A549 (cell line): Measurements from ENCODE around the gene RENBP. TPM values are rescaled to one million over a fixed set of nuclear protein-coding genes. Genes with fewer than 3 reads are reported as not detected.
A peak's percentile ranks its signal among the peaks of the same experiment; 100 is the strongest.

Experiments
- ATAC-seq, 2 experiments: fragments of 200-7000 bp in 1 of 2; fragments of >200 bp in 1 of 2; cut with Nextera tagmentation in 1 of 2; cut with Tn5 transposase in 1 of 2; 3 replicates each; pipeline versions ENCODE4 v1.8.0 to v1.9.1; 2018 to 2020; ENCODE audit warnings: mild to moderate bottlenecking in 1 of 2, moderate library complexity in 1 of 2
- CTCF ChIA-PET: fragments of 300-600 bp; sonication (Branson Sonifier 250); formaldehyde crosslinking; extraction: SDS; loops from one replicate; lab custom pipeline; 2021; ENCODE audit warnings: antibody characterized with exemption, inconsistent platforms; lab: Yijun Ruan, JAX
- POLR2A ChIA-PET: fragments of 350-600 bp; formaldehyde crosslinking; extraction: SDS; loops from one replicate; lab custom pipeline; 2021; ENCODE audit warnings: antibody characterized with exemption, inconsistent platforms; lab: Yijun Ruan, JAX
- DNase-seq, 2 experiments: peaks; one replicate each; pipeline versions ENCODE4 v3.0.0 to v3.0.0-alpha.2; 2011 to 2016; ENCODE audit warnings: low read depth in 1 of 2, low spot score in 1 of 2
- FAIRE-seq: peaks from 2 replicates; lab custom pipeline; 2011; peaks lifted over from hg19 to GRCh38; lab: Jason Lieb, UNC
- H3K27ac ChIP-seq, 2 experiments: fragments of >200 bp; sonication (Bioruptor Twin); formaldehyde crosslinking; 3 replicates each; pipeline ENCODE4 v1.5.1; 2016 to 2017
- H3K4me1 ChIP-seq: fragments of >200 bp; sonication (Bioruptor Twin); formaldehyde crosslinking; 3 replicates; pipeline ENCODE4 v1.6.1; 2016
- H3K4me2 ChIP-seq: fragments of >200 bp; sonication (Bioruptor Twin); formaldehyde crosslinking; 3 replicates; pipeline ENCODE4 v1.6.1; 2016
- H3K4me3 ChIP-seq: fragments of >200 bp; sonication (Bioruptor Twin); formaldehyde crosslinking; 3 replicates; pipeline ENCODE4 v1.5.1; 2016
- H3K9me3 ChIP-seq: fragments of >200 bp; sonication (Bioruptor Twin); formaldehyde crosslinking; 3 replicates; pipeline ENCODE4 v1.6.1; 2016
- CBX8 ChIP-seq: fragments of 200-600 bp; sonication (generic); IDR thresholded peaks from 2 replicates; pipeline ENCODE4 v1.6.1; 2016
- CHD4 ChIP-seq: fragments of 200-600 bp; sonication (generic); IDR thresholded peaks from 2 replicates; pipeline ENCODE4 v1.6.1; 2016; ENCODE audit warnings: antibody characterized with exemption, mild to moderate bottlenecking, borderline replicate concordance
- E2F6 ChIP-seq: IDR thresholded peaks from 2 replicates; pipeline ENCODE4 v1.6.1; 2012; ENCODE audit warnings: low read depth, borderline replicate concordance
- EHF ChIP-seq: fragments of 250-450 bp; sonication (Bioruptor Pico); IDR thresholded peaks from 2 replicates; pipeline ENCODE4 v1.5.0; 2020; ENCODE audit warnings: mild to moderate bottlenecking
- EP300 ChIP-seq, 2 experiments: fragments of >200 bp; sonication (Bioruptor Twin); formaldehyde crosslinking; IDR thresholded peaks; 2 replicates in 1 of 2; 3 replicates in 1 of 2; pipeline ENCODE4 v1.6.1; 2016 to 2017
- FOSB ChIP-seq: fragments of 250-450 bp; sonication (Bioruptor Pico); IDR thresholded peaks from 2 replicates; pipeline ENCODE4 v1.5.0; 2020; ENCODE audit warnings: mild to moderate bottlenecking, moderate library complexity
- FOSL2 ChIP-seq, 2 experiments: fragments of 450-650 bp in 1 of 2; fragments of >200 bp in 1 of 2; sonication (Bioruptor Twin) in 1 of 2; formaldehyde crosslinking; IDR thresholded peaks; 2 replicates each; pipeline versions ENCODE4 v1.5.0 to v1.6.1; 2016 to 2020; ENCODE audit warnings: mild to moderate bottlenecking in 1 of 2, moderate library complexity in 1 of 2
- HDAC2 ChIP-seq: fragments of 200-600 bp; sonication (generic); IDR thresholded peaks from 2 replicates; pipeline ENCODE4 v1.6.1; 2016
- HOXA7 ChIP-seq: fragments of 250-450 bp; sonication (Bioruptor Pico); IDR thresholded peaks from 2 replicates; pipeline ENCODE4 v1.5.0; 2020; ENCODE audit warnings: mild to moderate bottlenecking, moderate library complexity
- HOXB13 ChIP-seq: fragments of 250-450 bp; sonication (Bioruptor Pico); IDR thresholded peaks from 2 replicates; pipeline ENCODE4 v1.5.0; 2020; ENCODE audit warnings: low read depth, mild to moderate bottlenecking, moderate library complexity
- MAFK ChIP-seq: fragments of 450-650 bp; IDR thresholded peaks from 2 replicates; pipeline ENCODE4 v1.6.1; 2014; ENCODE audit not compliant: partially characterized antibody
- NFE2L2 ChIP-seq: fragments of 150-350 bp; conservative IDR thresholded peaks from 2 replicates; pipeline ENCODE4 v1.6.1; 2014; ENCODE audit warnings: low read length
- PBX3 ChIP-seq: IDR thresholded peaks from 2 replicates; pipeline ENCODE4 v1.6.1; 2012
- POLR2AphosphoS2 ChIP-seq: conservative IDR thresholded peaks from 2 replicates; pipeline ENCODE4 v1.6.1; 2012; ENCODE audit warnings: low read length, improper control_type of control experiment, inconsistent platforms
- RAD21 ChIP-seq, 2 experiments: fragments of >200 bp in 1 of 2; sonication (Bioruptor Twin) in 1 of 2; formaldehyde crosslinking in 1 of 2; IDR thresholded peaks in 1 of 2; conservative IDR thresholded peaks in 1 of 2; 2 replicates in 1 of 2; 3 replicates in 1 of 2; pipeline ENCODE4 v1.6.1; 2012 to 2018; ENCODE audit warnings: inconsistent platforms in 1 of 2
- RFX5 ChIP-seq: fragments of 450-650 bp; IDR thresholded peaks from 2 replicates; pipeline ENCODE4 v1.7.1; 2014; ENCODE audit warnings: antibody characterized with exemption, mild to moderate bottlenecking, moderate library complexity
- TP53 ChIP-seq: fragments of 250-450 bp; sonication (Bioruptor Pico); IDR thresholded peaks from 2 replicates; pipeline ENCODE4 v1.5.0; 2021; ENCODE audit warnings: mild to moderate bottlenecking, moderate library complexity
- USF2 ChIP-seq: fragments of 450-650 bp; IDR thresholded peaks from 2 replicates; pipeline ENCODE4 v1.6.1; 2014; ENCODE audit warnings: antibody characterized with exemption
- ZFP36 ChIP-seq: fragments of 450-650 bp; IDR thresholded peaks from 2 replicates; pipeline ENCODE4 v1.6.1; 2014; ENCODE audit warnings: borderline replicate concordance; ENCODE audit not compliant: partially characterized antibody
- WGBS: methylation state at CpG from one replicate; pipeline ENCODE4 v1.1.6; 2017; ENCODE audit errors: missing lambda C conversion rate; 5-methylcytosine and 5-hydroxymethylcytosine counted together
- polyA plus RNA-seq, 4 experiments: library from polyadenylated mRNA; depleted of rRNA in 3 of 4; stranded (reverse); fragments of >200 nt; fragmentation: RNase III in 1 of 4; extraction: RNeasy Plus Mini Kit Qiagen cat#74134 plus additional on column Dnase treatment in 1 of 4; gene quantifications; 2 replicates in 3 of 4; 3 replicates in 1 of 4; pipeline ENCODE4 v1.2.3, GENCODE V29; 2011 to 2017

RENBP gene
- polyA plus RNA-seq, 2 of the 4 experiments (the other 2 are of a cell fraction) = not detected

- 71% methylated on average over 18 of the region's 26 CpGs for whole genome bisulfite sequencing
- DNase-seq (no peak), ATAC-seq (no peak), FAIRE-seq (no peak)
- Histone ChIP-seq H3K9me3 (no peaks in the 10 kb centered on the region), H3K27ac (no peak within 1 kb of the TSS), H3K4me3 (no peak within 1 kb of the TSS), H3K4me1 (peaks cover 26% of the 10 kb centered on the region), H3K4me2 (no peak within 1 kb of the TSS)
- TF ChIP-seq POLR2AphosphoS2 = no peak
- TF ChIP-seq HDAC2 = no peak
- CTCF ChIA-PET = no interaction called here
- POLR2A ChIA-PET = no interaction called here
Observed at GRCh38 chrX:153903991-153904957, 40.2 kb downstream of the RENBP start, which contains the start of gene AVPR2. AVPR2 (plus strand) TSS chrX:153904673; CDS start chrX:153905146, 473 bp downstream.

GRCh38 chrX:153903238-153903980, 41.0 kb downstream of the RENBP start:
- no peak for FAIRE-seq
- ATAC-seq = no peak
- no peak overlapping the region for H3K4me3 ChIP-seq
- TF ChIP-seq ZFP36 = no peak
- no peak for TF ChIP-seq EHF (CRISPR knock-in tag)
- TF ChIP-seq HOXB13 (CRISPR knock-in tag) = no peak
- no peak for TF ChIP-seq E2F6
- no peak for TF ChIP-seq RFX5
- TF ChIP-seq TP53 = no peak
- TF ChIP-seq HOXA7 (CRISPR knock-in tag) = no peak
- TF ChIP-seq USF2 = no peak
- no peak for TF ChIP-seq EP300 (IDR thresholded peaks at IDR 0.05)
- TF ChIP-seq FOSL2 (IDR thresholded peaks at IDR 0.05) = no peak
- no peak for TF ChIP-seq FOSL2 (CRISPR knock-in tag; IDR thresholded peaks at IDR 0.05)
- TF ChIP-seq FOSB (CRISPR knock-in tag) = no peak
- no peak for TF ChIP-seq CHD4
- no peak for TF ChIP-seq MAFK
- no peak for TF ChIP-seq NFE2L2
- TF ChIP-seq RAD21 (conservative IDR thresholded peaks at IDR 0.05 in 1 of 2, IDR thresholded peaks at IDR 0.05 in 1 of 2) = no peak
- no peak for TF ChIP-seq CBX8
- TF ChIP-seq PBX3 = no peak
- TF ChIP-seq, all 56 proteins: peak for 0
- Histone ChIP-seq H3K4me2 (no peak overlapping the region), H3K27ac (no peak overlapping the region; a peak in 1 of 6 replicates), H3K4me1 (peaks cover 26% of the 10 kb centered on the region), H3K9me3 (no peaks in the 10 kb centered on the region)
- POLR2A ChIA-PET = no interaction called here
- DNase-seq = no peak
- 86% methylated on average over 10 of the region's 18 CpGs for WGBS
- CTCF ChIA-PET = no interaction called here

GRCh38 chrX:153902385-153902784, 42.1 kb downstream of the RENBP start:
- ChIA-PET POLR2A (no interaction called here), CTCF (no interaction called here)
- WGBS = 40% methylated on average over 10 of the region's 10 CpGs
- Histone ChIP-seq H3K4me3 (no peak overlapping the region), H3K4me1 (peaks cover 26% of the 10 kb centered on the region), H3K4me2 (no peak overlapping the region; the same call in 2 of the 3 replicates), H3K27ac (peak overlapping the region in 1 of 2 experiments; percentile 77; a peak in 3 of 6 replicates), H3K9me3 (no peaks in the 10 kb centered on the region)
- TF ChIP-seq FOSB (CRISPR knock-in tag) = no peak
- FAIRE-seq (no peak), ATAC-seq (no peak; a peak in 1 of 6 replicates), DNase-seq (no peak)
